G401.6 (cell line): Measurements from ENCODE around the gene ST3GAL5.
"Not testable (repeated sequence)": the region's sequence is repeated elsewhere in the genome, so short reads cannot be mapped to it uniquely, and the experiment has no call there.

ENCODE experiments used
- FAIRE-seq: peaks from 2 replicates; lab custom pipeline; 2012; peaks lifted over from hg19 to GRCh38; lab: Jason Lieb, UNC

The ST3GAL5 gene

DNA sequence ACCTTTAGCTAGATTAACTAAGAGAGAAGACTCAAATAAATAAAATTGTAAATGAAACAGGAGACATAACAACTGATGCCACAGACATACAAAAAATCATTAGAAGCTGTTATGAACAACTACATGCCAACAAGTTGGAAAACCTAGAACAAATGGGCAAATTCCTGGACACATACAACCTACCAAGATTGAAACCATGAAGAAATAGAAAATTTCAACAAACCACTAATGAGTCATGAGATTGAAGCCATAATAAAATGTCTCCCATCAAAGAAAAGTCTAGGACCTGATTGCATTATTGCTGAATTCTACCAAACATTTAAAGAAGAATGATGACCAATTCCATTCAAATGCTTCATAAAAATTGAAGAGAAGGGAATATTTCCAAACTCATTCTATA lies 54.3 kb downstream of the ST3GAL5 start:
- no peak for FAIRE-seq

DNA sequence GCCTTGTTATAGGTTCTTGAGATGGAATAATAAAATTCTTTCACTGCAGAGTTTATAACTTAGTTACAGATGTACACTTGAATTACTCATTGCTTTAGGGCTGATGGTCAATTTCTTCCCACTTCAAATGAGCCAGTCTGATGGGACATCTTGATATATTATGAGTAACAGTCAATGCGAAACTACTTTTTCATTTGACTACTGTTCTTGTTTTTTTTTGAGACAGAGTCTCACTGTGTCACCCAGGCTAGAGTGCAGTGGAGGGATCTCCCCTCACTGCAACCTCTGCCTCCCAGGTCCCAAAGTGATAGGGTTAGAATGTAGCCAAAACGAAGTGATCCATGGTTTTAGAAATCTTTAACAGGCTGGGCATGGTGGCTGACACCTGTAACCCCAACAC lies 57.1 kb downstream of the ST3GAL5 start:
- FAIRE-seq, result no peak

- FAIRE-seq, result no peak
Observed at GRCh38 chr2:85830645-85831044, 58.1 kb downstream of the ST3GAL5 start.

DNA sequence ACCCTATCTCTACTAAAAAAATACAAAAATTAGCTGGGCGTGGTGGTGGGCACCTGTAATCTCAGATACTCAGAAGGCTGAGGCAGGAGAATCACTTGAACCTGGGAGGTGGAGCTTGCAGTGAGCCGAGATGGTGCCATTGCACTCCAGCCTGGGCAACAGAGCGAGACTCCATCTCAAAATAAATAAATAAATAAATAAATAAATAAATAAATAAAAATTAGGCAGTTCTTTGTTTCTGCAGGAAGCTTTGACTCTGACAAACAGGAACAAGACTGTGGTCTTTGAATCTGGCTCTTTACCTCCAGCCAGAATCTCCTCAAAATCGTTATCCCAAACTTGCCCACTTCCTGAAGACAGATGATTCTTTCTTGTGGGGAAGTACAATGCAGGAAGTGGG lies 59.4 kb downstream of the ST3GAL5 start:
- not testable (repeated sequence) for FAIRE-seq

DNA sequence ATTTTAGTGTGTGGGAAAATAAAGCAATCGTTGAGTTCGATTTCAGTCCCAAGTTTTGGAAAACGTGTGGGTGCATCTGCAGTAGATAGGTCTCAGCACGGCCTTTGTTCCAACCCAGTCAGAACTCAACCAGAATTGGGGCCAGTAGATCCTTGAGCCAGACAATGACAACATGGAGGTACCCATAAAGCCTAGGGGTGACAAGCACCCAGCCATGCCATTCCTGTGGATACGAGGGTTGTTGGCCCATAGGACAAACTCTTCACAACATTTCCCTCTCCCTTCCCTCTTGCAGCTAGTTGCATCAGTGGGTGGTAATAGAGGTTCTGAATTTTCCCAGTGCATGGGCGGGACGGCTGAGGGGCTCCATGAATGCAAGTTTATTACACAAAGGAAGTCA lies 60.1 kb downstream of the ST3GAL5 start:
- no peak for FAIRE-seq

DNA sequence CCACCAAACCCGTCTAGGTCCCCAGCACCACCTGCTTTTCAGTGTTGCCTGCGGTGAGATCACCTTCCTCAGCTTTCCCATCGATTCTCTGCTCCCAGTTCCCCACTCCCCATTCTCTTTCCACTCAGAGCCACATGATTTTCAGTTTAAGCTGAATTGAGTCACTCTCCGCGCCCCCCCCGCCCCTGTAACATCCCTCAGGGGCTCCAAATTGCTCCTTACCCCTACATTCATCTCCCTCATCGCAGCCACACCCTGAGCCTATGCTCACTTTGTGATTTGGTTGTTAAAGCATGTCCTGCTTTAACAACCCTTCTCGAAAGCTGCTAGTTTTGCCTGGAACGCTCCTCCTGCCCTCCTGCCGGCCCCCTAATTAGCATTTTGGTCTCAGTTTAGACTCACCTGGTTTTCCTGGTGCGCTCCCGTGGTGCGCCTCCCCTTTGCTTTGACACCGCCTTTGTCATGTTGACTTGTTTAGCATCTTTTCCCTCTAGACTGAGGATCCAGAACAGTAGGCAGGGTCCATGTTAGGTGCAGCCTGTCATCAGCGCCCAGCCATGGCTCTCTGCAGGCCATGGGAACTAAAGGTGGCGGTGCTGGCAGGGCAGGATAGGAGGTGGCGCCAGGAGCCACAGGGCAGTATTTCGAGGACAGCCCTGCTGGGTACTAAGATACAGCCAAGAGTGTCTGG lies 60.8 kb downstream of the ST3GAL5 start:
- no peak for FAIRE-seq

DNA sequence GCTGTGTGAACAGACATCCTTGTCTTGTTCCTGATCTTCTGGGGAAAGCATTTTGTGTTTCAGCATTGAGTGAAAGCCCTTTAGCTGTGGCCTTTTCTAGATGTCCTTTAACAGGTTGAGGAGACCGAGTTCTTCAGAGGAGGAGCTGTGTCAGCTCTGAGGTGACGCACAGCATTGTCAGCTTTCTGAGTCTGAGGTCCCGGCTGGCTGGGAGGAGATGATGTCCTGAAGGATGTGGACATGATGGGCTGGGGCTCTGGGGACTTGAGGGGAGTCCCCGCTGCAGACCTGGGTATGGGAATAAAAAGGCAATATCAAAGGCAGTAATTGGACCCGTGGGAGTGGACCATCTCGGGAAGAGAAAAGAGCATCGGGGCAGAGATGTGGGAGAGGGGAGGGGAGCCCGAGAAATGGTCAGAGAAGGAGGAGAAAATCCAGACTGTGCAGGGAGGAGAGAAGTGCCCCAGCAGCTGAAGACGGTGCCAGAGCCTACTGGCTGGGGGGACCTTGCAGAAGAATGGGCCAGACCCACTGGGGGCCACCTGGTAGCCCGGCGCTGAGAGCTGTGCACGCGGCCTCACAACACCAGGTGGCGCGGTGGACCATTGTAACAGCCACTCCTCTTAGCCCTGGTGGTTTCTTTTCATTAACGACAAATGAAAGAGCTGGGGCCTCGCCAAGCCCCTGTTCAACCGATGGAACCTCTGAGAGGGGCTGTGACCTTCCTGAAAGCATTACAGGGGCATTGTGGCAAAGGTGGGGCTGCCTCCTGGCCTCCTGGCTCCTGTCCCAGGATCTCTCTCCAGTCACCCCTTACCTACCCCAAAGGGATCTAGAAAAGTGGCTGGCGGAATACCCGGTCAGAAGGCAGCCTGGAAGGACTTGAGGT lies 61.6 kb downstream of the ST3GAL5 start:
- no peak for FAIRE-seq

DNA sequence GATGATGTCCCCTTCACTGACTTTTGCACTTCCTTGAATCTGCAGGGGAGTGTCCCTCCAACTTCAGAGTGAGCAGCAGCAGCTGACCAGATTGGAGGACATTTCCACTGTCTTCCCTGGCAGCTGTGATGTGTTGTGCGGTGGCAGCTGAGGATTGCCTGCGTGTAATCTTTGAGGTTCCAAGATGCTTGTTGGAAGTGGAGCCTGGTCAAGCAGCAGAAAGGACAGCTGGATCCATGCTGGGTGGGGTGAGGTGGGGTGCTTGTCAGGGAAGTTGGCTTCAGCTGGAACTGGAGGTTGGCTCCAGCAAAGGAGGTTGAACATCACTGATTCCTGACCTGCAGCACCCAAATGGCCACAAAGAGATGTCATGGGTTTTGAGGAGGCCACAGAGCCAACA lies 64.8 kb downstream of the ST3GAL5 start:
- no peak for FAIRE-seq

DNA sequence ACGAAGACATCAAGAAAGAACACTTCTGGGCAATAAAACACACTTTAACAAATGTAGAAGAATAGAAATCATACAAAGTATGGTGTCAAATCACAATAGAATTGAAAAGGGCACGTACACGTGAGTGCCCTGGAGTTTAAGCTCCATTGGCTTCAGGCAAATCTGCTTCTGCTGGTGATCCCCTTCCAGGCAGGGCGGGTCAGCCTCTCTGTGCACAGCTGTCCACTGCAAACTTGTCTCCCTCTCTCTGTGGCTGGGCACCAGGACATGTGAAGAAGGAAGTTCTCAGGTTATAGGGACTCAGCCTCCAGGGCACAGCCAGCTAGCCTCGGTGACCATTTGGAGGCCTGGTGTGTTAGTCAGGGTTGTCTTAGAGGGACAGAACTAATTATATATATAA lies 66.0 kb downstream of the ST3GAL5 start:
- no peak for FAIRE-seq

GRCh38 chr2:85819811-85820510 lies 68.8 kb downstream of the ST3GAL5 start:
- FAIRE-seq, result no peak

DNA sequence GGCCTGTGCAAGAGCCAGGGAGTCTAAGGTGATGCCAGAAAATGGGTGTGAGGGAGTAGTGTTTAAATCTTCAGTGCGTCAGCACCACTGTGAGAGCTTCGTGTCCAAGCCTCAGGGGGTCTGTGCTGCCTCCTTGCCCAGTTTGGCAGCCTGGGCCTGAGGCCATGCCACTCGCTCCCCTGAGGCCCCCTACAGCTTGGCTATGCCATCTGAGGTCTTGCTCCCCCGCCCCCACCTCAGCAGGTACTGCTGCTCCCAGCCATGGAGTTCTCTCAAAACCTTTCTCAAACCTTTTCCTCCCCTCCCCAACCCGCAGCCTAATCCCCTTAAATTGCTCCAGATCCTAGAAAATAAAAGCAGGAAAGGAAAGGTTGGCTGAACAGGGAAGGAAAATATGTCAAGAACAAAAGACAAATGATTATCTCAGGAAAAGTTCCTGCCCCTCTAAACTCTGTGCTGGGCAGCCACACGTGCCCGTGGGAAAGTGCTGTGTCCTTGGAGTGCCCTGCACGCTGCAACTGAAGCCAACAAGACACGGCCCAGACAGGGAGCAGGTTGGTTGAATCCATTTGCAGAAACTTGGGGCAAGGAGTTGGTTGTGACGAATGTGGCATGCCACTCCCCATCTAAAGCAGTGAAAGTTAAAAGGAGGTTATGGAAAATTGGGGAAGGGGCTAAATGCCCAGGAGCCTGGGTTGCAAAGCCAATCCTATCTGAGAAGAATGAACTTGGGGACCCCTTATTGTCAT lies 73.8 kb downstream of the ST3GAL5 start:
- no peak for FAIRE-seq

DNA sequence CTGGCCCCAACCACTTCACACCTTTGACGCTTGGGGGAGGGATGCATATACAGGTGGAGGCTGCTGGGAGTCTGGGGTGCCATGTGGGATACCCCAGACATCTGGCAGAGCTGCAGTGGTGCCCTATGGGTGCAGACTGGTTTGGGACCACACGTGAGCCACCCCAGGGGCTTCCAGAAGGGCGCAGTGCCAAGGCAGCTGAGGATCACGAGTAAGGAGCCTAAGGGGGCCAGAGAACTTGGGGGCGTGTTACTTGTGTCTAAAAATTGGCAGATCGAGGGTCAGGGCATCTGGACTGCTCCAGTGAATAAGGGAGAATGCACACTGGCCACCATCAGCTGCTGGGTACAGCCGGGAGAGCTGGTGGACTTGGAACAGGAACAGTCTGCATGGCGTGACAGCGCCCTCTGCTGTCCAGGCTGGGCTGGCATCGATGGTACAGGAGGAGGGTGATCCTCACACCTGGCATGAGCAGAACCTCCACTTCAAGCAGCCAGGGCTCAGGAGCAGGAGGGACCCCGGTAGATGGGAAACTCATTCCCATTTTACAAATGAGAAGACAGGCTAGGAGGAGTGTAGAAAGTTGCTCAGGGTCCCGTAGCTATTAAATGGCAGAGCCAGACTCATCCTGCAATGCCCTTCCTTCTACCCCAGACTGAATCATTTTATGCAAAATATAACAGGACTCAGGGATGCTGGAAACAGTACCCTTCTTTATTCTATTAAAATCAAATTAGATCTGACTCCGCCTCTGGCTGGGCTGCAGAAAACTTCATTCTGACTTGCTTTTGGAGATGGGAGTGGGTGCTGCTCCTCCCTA lies 74.6 kb downstream of the ST3GAL5 start:
- FAIRE-seq, result peak; percentile 27

- FAIRE-seq, result no peak
Observed at GRCh38 chr2:85813211-85813981, 75.4 kb downstream of the ST3GAL5 start.

- FAIRE-seq, result no peak
Observed at GRCh38 chr2:85812094-85812735, 76.6 kb downstream of the ST3GAL5 start.

- FAIRE-seq, result no peak
Observed at GRCh38 chr2:85811180-85812093, 77.4 kb downstream of the ST3GAL5 start.

DNA sequence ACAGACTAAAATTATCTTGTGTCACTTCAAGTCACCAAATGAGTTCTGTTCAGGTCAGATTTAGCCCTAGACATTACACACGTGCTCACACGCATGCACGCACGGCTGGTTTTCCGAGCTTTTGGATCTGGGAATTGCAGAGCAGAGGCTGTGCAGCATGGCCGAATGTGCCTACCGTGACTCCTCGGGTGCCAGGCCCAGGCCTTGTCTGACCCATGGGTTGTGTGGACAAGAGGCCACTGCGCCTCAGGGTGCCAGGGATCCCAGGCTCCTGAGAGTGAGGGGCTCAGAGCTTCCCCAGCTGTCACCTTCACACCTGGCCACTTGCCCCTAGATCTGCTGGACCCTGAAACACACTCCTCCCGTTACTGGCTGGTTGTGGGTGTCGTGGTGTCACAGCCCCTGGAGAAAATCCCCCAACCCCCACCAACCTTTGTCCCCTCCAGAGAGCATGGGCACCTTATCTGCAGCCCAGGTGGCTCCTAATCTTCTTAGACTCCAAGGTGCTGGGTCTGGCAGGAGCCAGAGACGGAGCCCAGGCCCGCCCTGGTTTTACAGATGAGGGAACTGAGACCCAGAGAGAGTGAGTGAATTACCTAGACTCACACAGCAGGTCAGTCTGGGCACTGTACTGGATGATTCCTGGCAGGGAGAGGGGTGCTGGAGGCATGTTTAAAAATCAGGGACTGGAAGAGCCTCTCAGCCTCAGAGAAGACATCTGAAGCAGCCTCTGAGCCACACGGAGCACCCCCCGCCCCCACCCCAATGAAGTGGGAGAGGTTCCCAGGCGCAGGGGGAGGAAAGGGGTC lies 78.2 kb downstream of the ST3GAL5 start:
- FAIRE-seq, result no peak

GRCh38 chr2:85807756-85808155 lies 81.0 kb downstream of the ST3GAL5 start:
- FAIRE-seq, result no peak
